Cardiac muscle cell (in vitro differentiated cells and primary cell): Measurements from ENCODE around the gene USP48. TPM values are rescaled to one million over a fixed set of nuclear protein-coding genes. Genes with fewer than 3 reads are reported as not detected.

Experiments
- DNase-seq, 2 donors: peaks; one replicate each; pipeline versions ENCODE4 v3.0.0 to v3.0.0-alpha.2; 2010 to 2017; ENCODE audit warnings: low read depth in 1 of 2, low spot score in 1 of 2
- H3K27ac ChIP-seq: fragments of 200-600 bp; sonication (generic); 2 replicates; pipeline ENCODE4 v1.5.1; 2016
- H3K27me3 ChIP-seq: fragments of 200-600 bp; sonication (generic); 2 replicates; pipeline ENCODE4 v1.6.0; 2016; ENCODE audit warnings: control low read depth
- H3K36me3 ChIP-seq: fragments of 200-600 bp; sonication (generic); 2 replicates; pipeline ENCODE4 v1.5.1; 2016; ENCODE audit warnings: control low read depth
- H3K4me1 ChIP-seq: fragments of 200-600 bp; sonication (generic); 2 replicates; pipeline ENCODE4 v1.8.1; 2017; ENCODE audit warnings: low read depth, mild to moderate bottlenecking, mixed run types
- H3K4me3 ChIP-seq: fragments of 200-600 bp; sonication (generic); 2 replicates; pipeline ENCODE4 v1.5.1; 2016; ENCODE audit warnings: mild to moderate bottlenecking
- H3K9me3 ChIP-seq: fragments of 200-600 bp; sonication (generic); 2 replicates; pipeline ENCODE4 v1.5.1; 2017; ENCODE audit warnings: low read depth, mild to moderate bottlenecking, control low read depth
- CTCF ChIP-seq: IDR thresholded peaks from 2 replicates; pipeline ENCODE4 v1.5.1; 2012; ENCODE audit warnings: low read depth, mild to moderate bottlenecking, low read length
- polyA plus RNA-seq: library from polyadenylated mRNA; unstranded; fragments of >200 nt; fragmentation: Nextera tagmentation; extraction: Ambion mirVana; gene quantifications from 2 replicates; pipeline ENCODE4 v1.2.1, GENCODE V29; 2016
- total RNA-seq: library from RNA; depleted of rRNA; stranded (reverse); fragments of >200 nt; gene quantifications from 2 replicates; pipeline ENCODE4 v1.2.3, GENCODE V29; 2016

USP48 gene
- total and polyA plus RNA-seq, 2 experiments from 2014 or later, result 29.6 to 52.4 TPM

GRCh38 chr1:21743476-21743875, 39.5 kb downstream of the USP48 start:
- Histone ChIP-seq H3K27ac (no peak overlapping the region), H3K9me3 (no peaks in the 10 kb centered on the region), H3K36me3 (peaks cover 34% of the 10 kb centered on the region), H3K4me3 (no peak overlapping the region), H3K27me3 (no peaks in the 10 kb centered on the region), H3K4me1 (no peaks in the 10 kb centered on the region)
- TF ChIP-seq CTCF, result no peak
- DNase-seq, result no peak

- Histone ChIP-seq H3K9me3 (no peaks in the 10 kb centered on the region), H3K27ac (no peak overlapping the region), H3K27me3 (no peaks in the 10 kb centered on the region), H3K4me3 (no peak overlapping the region), H3K36me3 (peaks cover 28% of the 10 kb centered on the region), H3K4me1 (no peaks in the 10 kb centered on the region)
- TF ChIP-seq CTCF, result no peak
- no peak for DNase-seq
Observed at GRCh38 chr1:21742578-21742977, 40.4 kb downstream of the USP48 start.

- Histone ChIP-seq H3K9me3 (no peaks in the 10 kb centered on the region), H3K27me3 (no peaks in the 10 kb centered on the region), H3K4me3 (no peak overlapping the region), H3K4me1 (no peaks in the 10 kb centered on the region), H3K36me3 (peaks cover 28% of the 10 kb centered on the region), H3K27ac (no peak overlapping the region)
- no peak for TF ChIP-seq CTCF
- DNase-seq, result no peak
Observed at GRCh38 chr1:21741206-21741605, 41.7 kb downstream of the USP48 start.

GRCh38 chr1:21736876-21737275, 46.1 kb downstream of the USP48 start:
- H3K27ac ChIP-seq, result no peak overlapping the region

GRCh38 chr1:21736011-21736410, 46.9 kb downstream of the USP48 start:
- Histone ChIP-seq H3K36me3 (peaks cover 48% of the 10 kb centered on the region), H3K27ac (no peak overlapping the region), H3K4me1 (no peaks in the 10 kb centered on the region), H3K4me3 (no peak overlapping the region), H3K27me3 (no peaks in the 10 kb centered on the region), H3K9me3 (no peaks in the 10 kb centered on the region)
- DNase-seq, result no peak
- TF ChIP-seq CTCF, result no peak

More at GRCh38 chr1:21736876-21737275, 46.1 kb downstream of the USP48 start:
- no peak for DNase-seq
- TF ChIP-seq CTCF, result no peak
- no peaks in the 10 kb centered on the region for H3K4me1 ChIP-seq
- H3K4me3 ChIP-seq, result no peak overlapping the region
- H3K27me3 ChIP-seq, result no peaks in the 10 kb centered on the region
- H3K9me3 ChIP-seq, result no peaks in the 10 kb centered on the region
- H3K36me3 ChIP-seq, result peaks cover 48% of the 10 kb centered on the region

- Histone ChIP-seq H3K36me3 (peaks cover 52% of the 10 kb centered on the region), H3K4me3 (no peak overlapping the region), H3K27me3 (no peaks in the 10 kb centered on the region), H3K9me3 (no peaks in the 10 kb centered on the region), H3K27ac (no peak overlapping the region), H3K4me1 (no peaks in the 10 kb centered on the region)
- DNase-seq, result no peak
- TF ChIP-seq CTCF, result no peak
Observed at GRCh38 chr1:21734526-21734925, 48.4 kb downstream of the USP48 start.
